HG03460 (cell line): ENCODE data around the gene SVOP.
"Not testable (repeated sequence)": the region's sequence is repeated elsewhere in the genome, so short reads cannot be mapped to it uniquely, and the experiment has no call there.

ENCODE experiments used
- ATAC-seq: cut with Tn5 transposase; IDR thresholded peaks from one replicate; pipeline ENCODE4 v1.9.1; 2021; ENCODE audit not compliant: unreplicated experiment

Gene SVOP

DNA sequence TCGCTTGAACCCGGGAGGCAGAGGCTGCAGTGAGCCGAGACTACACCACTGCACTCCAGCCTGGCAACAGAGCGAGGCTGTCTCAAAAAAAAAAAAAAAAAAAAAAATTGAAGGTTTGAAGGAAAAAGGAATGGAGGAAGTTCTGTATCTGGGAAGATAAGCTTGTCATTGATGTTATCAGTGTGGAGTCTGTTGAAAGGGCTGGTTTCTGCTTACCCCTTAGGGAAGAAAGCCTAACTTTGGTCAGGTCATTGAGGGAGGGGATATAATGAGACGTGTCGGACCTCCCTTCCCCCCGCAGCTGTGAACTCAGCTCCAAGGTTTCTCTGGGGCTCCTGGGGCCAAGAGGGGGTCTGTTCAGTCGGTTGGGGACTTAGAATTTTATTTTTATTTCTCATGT lies 124.5 kb downstream of the SVOP start:
- no peak for ATAC-seq

DNA sequence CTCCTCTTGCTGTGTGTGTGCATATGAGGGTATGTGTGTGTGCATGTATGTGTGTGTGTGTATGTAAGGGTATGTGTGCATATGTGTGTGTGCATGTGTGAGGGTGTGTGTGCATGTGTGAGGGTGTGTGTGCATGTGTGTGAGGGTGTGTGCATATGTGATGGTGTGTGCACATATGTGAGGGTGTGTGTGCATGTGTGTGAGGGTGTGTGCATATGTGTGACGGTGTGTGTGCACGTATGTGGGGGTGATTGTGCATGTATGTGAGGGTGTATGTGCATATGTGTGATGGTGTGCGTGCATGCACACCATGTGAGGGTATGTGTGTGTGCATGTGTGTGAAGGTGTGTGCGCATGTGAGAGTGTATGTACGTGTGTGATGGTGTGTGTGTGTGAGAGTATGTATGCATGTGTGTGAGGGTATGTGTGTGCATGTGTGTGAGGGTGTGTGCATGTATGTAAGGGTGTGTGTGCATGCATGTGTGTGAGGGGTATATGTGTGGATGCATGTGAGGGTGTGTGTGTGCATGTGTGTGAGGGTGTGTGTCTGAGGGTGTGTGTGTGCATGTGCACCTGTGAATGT lies 125.6 kb downstream of the SVOP start:
- no peak for ATAC-seq

DNA sequence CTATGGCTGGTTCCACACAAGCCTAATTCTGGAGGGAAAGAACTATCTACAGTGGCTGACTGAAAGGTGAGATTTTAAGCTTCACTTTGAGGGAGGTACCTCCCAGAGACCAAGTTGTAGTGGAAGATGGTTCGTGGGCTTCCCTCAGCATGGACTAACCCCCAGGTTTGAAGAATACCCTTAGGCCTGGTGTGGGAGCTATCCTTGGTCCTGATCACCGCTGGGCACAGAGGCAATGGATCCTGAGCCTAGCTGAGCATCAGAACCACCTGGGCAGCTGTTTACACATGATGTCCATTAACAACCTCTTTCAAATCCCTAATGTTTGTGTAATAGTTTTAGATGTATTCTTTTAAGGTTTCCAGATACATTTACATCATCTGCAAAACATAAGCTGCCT lies 130.7 kb downstream of the SVOP start:
- ATAC-seq = no peak

DNA sequence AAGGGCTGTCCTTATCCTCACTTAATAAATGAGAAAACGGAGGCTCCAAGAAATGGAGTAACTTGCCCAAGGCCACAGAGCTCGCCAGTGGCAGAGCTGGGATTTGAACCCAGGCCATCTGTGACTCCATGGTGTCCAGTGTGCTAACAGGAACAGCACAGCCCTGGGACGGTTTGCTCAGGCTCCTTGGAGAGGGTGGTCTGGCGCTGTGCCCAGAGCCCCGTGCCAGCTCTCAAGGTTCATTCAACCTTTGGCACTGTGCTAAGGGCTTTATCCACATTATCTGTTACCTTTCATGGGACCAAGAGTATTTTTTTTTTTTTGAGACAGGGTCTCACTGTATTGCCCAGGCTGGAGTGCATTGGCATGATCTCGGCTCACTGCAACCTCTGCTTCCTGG lies 132.8 kb downstream of the SVOP start:
- no peak for ATAC-seq

DNA sequence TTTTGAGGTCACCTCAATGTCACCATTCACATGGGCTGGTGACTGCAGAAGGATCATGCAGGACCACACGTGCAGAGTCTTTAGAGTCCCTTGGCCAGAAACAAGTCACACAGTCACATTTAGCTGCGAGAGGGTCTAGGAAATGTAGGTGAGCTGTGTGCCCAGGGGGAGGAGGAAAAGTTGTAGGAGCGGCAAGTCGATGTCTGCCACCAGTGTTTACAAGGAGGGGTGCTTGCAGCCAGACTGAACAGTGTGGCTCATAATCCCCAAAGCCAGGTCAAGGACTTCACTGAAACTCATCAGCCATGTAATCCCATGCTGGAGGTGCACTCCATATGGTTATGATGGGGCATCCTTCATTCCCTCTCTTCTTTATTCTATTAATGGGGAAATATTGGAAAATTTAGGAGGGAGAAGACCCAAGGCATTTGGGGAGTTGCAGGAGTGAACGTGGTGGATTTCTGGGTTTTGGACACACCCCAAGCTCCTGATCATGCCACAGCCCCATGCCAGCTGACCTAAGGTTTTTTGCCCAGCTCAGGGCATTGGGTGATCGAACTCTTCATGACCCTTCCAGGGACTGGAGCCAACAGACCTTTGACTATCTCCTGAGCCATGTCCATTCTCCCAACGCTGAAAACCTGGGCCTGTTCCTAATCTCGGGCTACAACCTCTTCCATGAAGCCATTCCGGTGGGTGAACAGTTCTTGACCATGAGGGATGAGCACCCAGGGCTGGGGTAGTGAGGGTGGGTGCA lies 133.8 kb downstream of the SVOP start:
- ATAC-seq = no peak

DNA sequence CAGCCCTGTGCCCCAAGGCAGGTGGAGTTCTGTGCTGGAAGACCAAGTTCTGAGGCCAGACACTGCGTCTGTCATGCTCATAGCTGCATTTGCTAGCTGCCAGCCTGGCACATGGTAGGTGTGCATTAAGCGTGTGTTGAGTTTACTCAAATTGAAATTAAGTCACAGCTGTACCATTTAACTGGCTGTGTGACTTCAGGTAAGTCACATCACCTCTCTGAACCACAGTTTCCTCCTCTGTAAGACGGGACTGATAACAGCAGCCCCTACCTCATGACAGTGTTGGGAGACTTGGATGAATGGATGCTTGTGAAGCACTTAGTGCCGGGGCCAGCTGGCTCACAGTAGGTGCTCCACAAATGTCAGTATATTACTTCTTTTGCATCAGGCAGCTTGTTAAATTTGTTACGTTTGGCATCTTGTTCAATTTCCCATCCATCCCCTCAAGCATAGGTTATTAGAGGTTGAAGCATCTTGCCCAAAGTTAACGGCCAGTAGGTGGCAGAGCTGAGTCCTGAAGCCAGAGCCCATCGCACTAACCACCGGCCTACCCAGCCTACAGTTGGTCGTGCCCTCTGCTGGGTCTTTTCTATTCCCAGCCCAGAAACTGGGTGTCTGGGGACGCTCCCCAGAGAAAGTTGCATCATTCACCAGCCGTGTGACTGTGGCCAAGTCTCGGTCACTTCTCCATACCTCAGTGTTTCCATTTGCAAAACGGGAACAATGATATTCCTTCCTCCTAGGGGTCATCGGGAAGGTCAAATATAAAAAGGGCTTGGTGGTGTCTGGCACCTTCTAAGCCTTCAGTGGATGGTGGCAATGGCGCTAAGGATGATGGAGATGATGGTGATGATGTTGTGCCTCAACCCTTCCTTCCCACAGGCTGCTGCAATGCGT lies 136.5 kb downstream of the SVOP start:
- no peak for ATAC-seq

DNA sequence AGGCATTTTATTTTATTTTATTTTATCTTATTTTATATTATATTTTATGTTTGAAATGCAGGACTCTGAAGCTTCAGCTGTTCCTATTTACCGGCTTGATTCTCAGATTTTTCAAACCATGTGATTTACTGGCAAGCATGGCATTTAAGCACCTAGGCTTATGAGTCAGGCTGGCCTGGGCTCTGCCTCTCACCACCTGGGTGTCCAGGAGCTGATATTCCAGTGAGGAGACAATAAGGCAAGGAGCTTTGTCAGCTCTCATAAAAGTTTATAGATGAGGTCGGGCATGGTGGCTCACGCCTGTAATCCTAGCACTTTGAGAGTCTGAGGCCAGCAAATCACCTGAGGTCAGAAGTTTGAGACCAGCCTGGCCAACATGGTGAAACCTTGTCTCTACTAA lies 138.9 kb downstream of the SVOP start:
- no peak for ATAC-seq

DNA sequence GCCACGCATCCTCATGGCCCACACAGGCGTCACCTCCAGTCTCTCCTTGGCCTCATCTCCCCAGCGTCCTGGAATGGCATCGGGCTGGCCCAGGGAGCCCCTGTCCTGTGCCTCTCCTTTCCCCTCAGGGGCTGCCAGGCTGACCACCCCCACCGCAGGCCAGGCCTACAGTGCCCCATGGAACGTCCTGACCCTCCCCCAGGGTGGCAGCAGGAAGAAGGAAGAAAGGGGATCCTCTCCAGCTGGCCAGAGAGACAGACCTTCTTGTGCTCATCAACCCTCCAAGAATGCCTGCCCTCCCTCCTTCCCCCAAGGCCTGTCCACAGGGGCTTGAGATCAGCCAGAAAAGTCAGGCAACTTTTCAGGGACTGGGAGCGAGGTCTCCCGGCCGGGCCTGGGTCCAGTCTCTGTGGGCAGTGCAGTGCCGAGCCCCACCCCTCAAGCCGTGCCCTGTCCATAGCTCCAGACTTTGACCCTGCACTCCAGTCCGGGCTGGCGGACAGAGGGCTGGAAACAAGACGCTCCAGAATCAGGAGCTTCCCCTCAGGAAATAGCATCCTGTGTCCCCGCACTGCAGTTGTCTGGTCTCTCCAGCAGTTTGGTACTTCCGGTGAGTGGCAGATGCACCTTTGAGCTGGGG lies 141.1 kb downstream of the SVOP start, which contains the start of gene DAO:
DAO (plus strand) TSS at position 478 of the 640 bp plus-strand sequence. CDS start 4,915 bp downstream, outside the sequence.
- no peak for ATAC-seq

DNA sequence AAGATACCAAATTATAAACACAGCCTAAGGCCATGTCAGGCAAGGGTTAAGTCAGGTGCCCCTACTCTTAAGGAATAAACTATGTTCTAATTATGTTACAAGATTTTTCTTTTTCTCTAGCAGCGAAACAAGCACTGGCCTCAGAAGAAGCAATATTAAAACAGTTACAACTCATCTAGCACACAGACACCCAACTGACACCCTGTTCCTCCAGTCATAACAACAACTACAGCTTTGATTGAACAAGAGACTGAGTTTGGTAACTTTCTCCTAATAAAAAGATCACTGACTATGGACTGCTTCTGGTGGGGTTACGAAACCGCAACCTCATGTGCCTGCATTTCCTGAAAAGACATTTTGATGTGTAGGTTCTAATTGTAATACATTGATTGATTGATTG lies 144.3 kb downstream of the SVOP start:
- no peak for ATAC-seq

DNA sequence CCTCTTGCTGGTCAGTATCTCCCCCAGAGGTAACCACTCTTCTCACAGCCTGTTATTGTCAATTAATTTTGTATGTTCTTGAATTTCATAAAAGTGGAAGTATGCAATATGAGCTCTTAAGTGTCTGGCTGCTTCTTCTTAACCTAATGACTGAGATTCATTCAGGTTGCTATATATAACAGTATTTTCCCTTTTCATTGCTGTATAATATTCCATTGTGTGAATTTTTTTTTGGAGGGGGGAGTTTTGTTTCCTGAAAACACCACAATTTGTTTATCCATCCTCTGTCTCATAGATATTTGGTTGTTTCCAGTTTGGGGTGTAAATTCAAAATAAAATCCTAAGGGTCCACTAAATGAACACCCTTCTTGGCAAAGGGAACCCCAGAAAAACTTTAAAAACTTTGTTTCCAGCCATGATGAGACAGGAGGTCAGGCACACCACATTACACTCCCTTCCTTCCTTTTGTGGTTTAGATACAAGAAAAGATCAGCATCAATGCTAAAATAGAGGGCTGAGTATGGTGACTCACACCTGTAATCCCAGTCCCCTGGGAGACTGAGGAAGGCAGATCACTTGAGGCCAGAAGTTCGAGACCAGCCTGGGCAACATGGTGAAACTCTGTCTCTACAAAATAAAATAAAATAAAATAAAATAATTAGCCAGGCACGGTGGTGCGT lies 145.0 kb downstream of the SVOP start:
- ATAC-seq = no peak

DNA sequence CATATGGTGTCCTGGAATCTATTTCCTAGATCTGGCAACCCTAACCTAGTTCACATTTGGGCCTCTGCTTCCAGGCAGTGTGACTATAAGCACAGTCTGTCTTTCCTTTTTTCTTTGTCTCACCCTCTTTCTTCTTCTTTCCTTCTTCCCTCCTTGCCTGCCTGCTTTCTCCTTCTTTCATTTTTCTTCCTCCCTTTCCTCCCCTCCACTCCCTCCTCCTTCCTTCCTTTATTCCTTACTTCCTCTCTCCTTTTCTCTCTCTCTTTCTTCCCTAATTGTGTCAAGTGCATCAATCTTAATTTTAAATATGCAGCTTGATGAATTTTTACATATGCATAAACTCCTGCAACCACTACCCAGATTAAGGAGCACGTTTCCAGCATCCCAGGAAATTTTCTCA lies 145.6 kb downstream of the SVOP start:
- no peak for ATAC-seq

DNA sequence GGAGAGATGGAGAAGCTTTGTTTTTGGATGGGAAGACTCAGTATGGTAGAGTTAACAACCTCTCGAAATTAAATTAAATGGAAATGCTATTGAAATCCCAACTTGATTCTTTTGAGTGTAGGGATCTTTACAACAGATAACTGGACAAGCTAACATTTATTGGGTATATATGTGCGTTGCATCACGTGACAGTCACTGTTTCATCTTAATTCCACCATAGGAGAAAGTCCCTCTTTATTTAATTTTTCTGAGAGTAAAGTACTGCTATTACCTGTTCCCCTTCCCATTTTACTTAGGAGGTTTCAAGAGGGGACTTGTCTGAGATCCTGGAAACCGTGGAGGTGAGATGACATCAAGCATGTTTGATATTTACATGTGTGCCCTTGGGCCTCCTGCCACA lies 152.1 kb downstream of the SVOP start:
- no peak for ATAC-seq

DNA sequence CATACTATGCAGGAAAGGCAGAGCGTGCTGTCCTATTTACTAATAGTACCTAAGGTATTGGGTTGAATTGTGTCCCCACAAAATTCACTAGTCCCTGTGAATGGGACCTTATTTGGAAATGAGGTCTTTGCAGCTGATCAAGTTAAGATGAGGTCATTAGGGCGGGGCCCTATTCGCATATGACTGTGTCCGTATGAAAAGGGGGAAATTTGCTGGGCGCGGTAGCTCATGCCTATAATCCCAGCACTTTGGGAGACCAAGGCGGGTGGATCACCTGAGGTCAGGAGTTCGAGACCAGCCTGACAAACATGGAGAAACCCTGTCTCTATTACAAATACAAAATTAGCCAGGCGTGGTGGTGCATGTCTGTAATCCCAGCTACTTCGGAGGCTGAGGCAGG lies 154.8 kb downstream of the SVOP start:
- not testable (repeated sequence) for ATAC-seq

DNA sequence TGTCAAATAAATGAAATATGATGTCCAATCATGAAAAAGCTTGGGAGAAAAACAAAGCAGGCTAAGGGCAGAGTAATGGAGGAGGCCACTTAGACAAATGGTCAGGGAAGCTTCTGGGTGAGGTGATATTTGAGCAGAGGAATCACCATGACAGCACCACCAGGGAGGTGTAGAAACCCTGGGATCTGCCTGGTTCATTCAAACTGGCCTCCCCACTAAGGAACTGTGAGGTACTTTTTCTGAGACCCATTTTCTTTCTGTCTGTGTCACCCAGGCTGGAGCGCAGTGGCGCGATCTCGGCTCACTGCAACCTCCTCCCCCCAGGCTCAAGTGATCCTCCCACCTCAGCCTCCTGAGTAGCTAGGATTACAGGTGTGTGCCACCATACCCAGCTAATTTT lies 155.7 kb downstream of the SVOP start:
- no peak for ATAC-seq

DNA sequence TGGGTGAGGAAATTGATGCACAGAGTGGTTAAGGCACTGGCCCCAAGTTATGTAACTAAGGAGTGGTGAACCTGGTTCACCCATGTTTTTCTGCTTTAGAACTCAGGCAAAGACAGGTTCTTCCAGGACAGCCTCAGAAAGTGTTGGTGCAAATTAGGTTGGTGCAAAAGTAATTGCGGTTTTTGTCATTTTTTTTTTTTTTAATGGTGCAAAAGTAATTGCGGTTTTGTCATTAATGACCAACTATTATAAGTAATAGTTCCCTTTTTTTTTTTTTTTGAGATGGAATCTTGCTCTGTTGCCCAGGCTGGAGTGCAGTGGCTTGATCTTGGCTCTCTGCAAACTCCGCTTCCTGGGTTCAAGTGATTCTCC lies 158.3 kb downstream of the SVOP start:
- ATAC-seq = no peak

DNA sequence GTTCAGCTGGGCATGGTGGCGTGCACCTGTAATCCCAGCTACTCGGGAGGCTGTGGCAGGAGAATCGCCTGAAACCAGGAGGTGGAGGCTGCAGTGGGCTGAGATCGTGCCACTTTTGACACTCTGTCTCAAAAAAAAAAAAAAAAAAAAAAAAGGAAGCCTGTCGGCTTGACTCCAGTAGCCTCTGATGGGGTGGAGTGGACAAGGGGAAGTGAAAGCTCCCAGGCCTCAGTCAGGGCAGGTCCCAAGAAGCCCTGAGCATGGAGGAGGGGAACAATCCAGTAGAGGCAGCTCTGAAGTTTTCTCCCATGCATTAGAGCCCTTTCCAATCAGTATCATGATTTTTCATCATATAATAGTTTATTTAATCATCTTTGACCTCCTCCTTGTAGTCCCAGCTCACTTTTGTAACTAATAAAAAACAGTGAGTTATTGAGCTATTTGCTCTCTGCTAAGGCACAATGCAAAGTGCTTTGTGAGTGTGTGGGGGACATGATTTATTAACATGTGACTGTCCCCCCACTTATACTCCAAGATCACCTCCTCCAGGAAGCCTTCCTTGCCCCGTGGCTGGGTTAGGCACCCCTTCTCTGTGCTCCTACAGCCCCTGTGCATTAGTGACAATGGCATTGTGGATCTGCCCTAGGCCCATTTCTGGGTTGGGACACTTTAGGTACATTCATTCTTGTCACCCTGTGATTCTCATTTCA lies 158.8 kb downstream of the SVOP start:
- ATAC-seq = no peak

DNA sequence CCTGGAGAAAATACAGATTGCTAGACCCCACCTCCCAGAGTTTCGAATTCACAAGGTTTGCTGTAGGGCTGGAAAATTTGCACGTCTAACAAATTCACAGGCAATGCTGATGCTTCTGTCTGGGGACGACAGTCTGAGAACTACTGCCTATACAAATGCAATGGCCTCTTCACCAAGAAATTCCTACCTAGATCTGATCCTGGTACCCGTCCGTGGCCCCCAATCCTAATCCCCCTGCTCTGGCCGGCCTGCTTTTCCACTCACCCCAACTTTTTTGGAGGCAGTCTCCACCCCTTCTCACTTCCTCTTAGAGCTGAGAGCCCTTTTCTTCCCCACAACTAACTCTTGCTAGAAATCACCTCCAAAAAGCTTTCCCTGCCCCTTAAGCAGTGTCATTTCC lies 160.4 kb downstream of the SVOP start:
- ATAC-seq = no peak

DNA sequence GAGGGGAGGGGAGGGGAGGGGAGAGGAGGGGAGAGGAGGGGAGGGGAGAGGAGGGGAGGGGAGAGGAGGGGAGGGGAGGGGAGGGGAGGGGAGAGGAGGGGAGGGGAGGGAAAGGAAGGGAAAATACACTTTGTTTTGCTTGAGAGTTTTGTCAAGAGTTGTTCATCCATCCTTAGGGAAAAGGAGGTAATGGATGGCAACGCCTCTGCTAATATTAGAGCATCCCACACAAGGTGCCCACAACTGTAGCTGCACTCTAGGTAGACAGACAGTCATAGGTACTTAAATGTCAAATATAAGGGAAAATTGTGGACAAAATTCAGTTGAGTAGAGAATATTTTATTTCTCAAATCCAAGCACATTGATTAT lies 161.0 kb downstream of the SVOP start:
- no peak for ATAC-seq

DNA sequence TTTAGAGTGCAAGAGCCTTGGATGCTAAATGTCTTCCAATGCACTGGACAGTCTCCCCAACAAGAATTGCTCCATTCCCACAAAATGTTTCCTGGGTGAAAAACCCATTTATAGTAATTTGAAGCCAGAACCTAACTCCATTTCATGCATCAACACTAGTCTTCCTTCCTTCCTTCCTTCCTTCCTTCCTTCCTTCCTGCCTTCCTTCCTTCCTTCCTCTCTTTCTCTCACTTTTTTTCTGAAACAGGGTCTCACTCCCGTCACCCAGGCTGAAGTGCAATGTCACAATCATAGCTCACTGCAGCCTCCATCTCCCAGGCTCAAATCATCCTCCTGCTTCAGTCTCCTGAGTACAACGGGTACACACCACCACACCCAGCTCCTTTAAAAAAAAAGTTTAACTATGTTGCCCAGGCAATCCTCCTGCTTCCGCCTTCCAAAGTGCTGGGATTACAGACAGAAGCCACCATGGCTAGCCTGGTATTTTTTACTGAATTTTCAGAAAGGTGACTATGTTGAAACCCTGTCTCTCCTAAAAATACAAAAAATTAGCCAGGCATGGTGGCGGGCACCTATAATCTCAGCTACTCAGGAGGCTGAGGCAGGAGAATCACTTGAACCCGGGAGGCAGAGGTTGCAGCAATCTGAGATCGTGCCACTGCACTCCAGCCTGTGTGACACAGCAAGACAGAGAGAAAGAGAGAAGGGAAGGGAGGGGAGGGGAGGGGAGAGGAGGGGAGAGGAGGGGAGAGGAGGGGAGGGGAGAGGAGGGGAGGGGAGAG lies 161.5 kb downstream of the SVOP start:
- ATAC-seq = not testable (repeated sequence)
